A549 treated with DMSO at 1 μM for 4 hours (cell line): ENCODE results near the gene ZNF354C. TPM values are rescaled to one million over a fixed set of nuclear protein-coding genes. Genes with fewer than 3 reads are reported as not detected.

Experiments
- total RNA-seq: library from RNA; stranded (reverse); fragments of 200-300 nt; extraction: Qiagen RNA extraction; gene quantifications from 5 replicates; pipeline ENCODE4 v1.2.3, GENCODE V29; 2022; ENCODE audit warnings: low read depth

ZNF354C gene
- total RNA-seq: 0.55 to 1.0 TPM (median 0.95 TPM) in 5 replicates

GRCh38 chr5:179060116-179061008 is at the start of gene ZNF354C:
TSS of gene ZNF354C (plus strand) at chr5:179060373. CDS start at chr5:179062069, 1,696 bp downstream.

GRCh38 chr5:179023528-179024189 is 36.5 kb upstream of the ZNF354C start, which contains the start of gene ZNF879:
TSS of gene ZNF879 (plus strand) at chr5:179023804. CDS start at chr5:179025005, 1,201 bp downstream.

Other genes with a start within 250 kb of the ZNF354C start
- gene ZNF354B, start 200.4 kb upstream of the ZNF354C start, total RNA-seq: 4.9 to 6.6 TPM (median 5.1 TPM) in 5 replicates
- 0.05 to 0.12 TPM in 2 of 5 replicates, not detected in the others for gene ZFP2, start 164.5 kb upstream of the ZNF354C start, total RNA-seq
- gene ZNF454, start 119.2 kb upstream of the ZNF354C start, total RNA-seq: not detected in 5 replicates
- gene GRM6, start 65.1 kb upstream of the ZNF354C start, total RNA-seq: not detected in 5 replicates
- gene ZNF879, start 36.6 kb upstream of the ZNF354C start, total RNA-seq: 0.39 to 0.85 TPM (median 0.62 TPM) in 5 replicates